SU-DHL-6 (cell line): ENCODE measurements around the gene IBA57.
A peak's percentile ranks its signal among the peaks of the same experiment; 100 is the strongest.

ENCODE experiments used
- H2AFZ ChIP-seq: fragments of 200-600 bp; sonication (generic); 2 replicates; pipeline ENCODE4 v1.6.1; 2014; ENCODE audit warnings: low read depth, mild to moderate bottlenecking, moderate library complexity, mixed read lengths, antibody characterized with exemption, low read length; ENCODE audit not compliant: severe bottlenecking
- H3F3A ChIP-seq: fragments of 200-600 bp; shearing (Covaris generic); 2 replicates; pipeline ENCODE4 v1.6.0; 2016; ENCODE audit warnings: antibody characterized with exemption, mild to moderate bottlenecking; ENCODE audit not compliant: insufficient read depth
- H3K27ac ChIP-seq: fragments of 200-600 bp; sonication (generic); 2 replicates; pipeline ENCODE4 v1.5.1; 2016; ENCODE audit warnings: low read depth, mild to moderate bottlenecking, low read length, moderate library complexity, mixed read lengths
- H3K27me3 ChIP-seq: fragments of 200-600 bp; sonication (generic), shearing (Covaris generic); 2 replicates; pipeline ENCODE4 v1.6.0; 2014; ENCODE audit warnings: mild to moderate bottlenecking, low read length
- H3K36me3 ChIP-seq: fragments of 200-600 bp; sonication (generic); 2 replicates; pipeline ENCODE4 v1.6.1; 2014; ENCODE audit warnings: mild to moderate bottlenecking, low read length, mixed read lengths
- H3K4me2 ChIP-seq: fragments of 300-600, 200-600 bp; shearing (Covaris generic), sonication (generic); 2 replicates; pipeline ENCODE4 v1.6.0; 2014; ENCODE audit warnings: low read length, low read depth, mild to moderate bottlenecking; ENCODE audit not compliant: poor library complexity, severe bottlenecking
- H3K4me3 ChIP-seq: fragments of 200-600 bp; sonication (generic); 2 replicates; pipeline ENCODE4 v1.5.1; 2014; ENCODE audit warnings: antibody characterized with exemption, low read length, mild to moderate bottlenecking, mixed read lengths; ENCODE audit not compliant: insufficient read depth, poor library complexity, severe bottlenecking
- H3K79me2 ChIP-seq: fragments of 200-600 bp; sonication (generic); 2 replicates; pipeline ENCODE4 v1.6.1; 2014; ENCODE audit warnings: mild to moderate bottlenecking, low read length, moderate library complexity; ENCODE audit not compliant: insufficient read depth
- H3K9ac ChIP-seq: fragments of 200-600 bp; sonication (generic); 2 replicates; pipeline ENCODE4 v1.7.0; 2014; ENCODE audit warnings: mild to moderate bottlenecking, low read length
- H3K9me2 ChIP-seq: fragments of 200-600 bp; sonication (generic); replicated peaks from 2 replicates; pipeline ENCODE4 v1.6.1; 2014; ENCODE audit warnings: low read length; ENCODE audit not compliant: insufficient read depth
- H3K9me3 ChIP-seq: fragments of 200-600 bp; sonication (generic); 2 replicates; pipeline ENCODE4 v1.6.1; 2014; ENCODE audit warnings: low read length, mixed read lengths; ENCODE audit not compliant: insufficient read depth
- H4K20me1 ChIP-seq: fragments of 200-600 bp; sonication (generic); 2 replicates; pipeline ENCODE4 v1.6.1; 2014; ENCODE audit warnings: low read depth, mild to moderate bottlenecking, antibody characterized with exemption, low read length, moderate library complexity, mixed read lengths
- EZH2phosphoT487 ChIP-seq: fragments of 200-600 bp; sonication (generic), shearing (Covaris generic); conservative IDR thresholded peaks from 2 replicates; pipeline ENCODE4 v1.6.1; 2018; ENCODE audit warnings: mild to moderate bottlenecking, antibody characterized with exemption, low read length, moderate library complexity, mixed read lengths
- TF ChIP-seq, protein P1 (sequence below): fragments of 200-600 bp; sonication (generic); IDR thresholded peaks from one replicate; pipeline ENCODE4 v1.5.1; 2017; ENCODE audit warnings: antibody characterized with exemption, mild to moderate bottlenecking, low read length, moderate library complexity; ENCODE audit not compliant: insufficient read depth, poor library complexity, severe bottlenecking

IBA57 gene

DNA sequence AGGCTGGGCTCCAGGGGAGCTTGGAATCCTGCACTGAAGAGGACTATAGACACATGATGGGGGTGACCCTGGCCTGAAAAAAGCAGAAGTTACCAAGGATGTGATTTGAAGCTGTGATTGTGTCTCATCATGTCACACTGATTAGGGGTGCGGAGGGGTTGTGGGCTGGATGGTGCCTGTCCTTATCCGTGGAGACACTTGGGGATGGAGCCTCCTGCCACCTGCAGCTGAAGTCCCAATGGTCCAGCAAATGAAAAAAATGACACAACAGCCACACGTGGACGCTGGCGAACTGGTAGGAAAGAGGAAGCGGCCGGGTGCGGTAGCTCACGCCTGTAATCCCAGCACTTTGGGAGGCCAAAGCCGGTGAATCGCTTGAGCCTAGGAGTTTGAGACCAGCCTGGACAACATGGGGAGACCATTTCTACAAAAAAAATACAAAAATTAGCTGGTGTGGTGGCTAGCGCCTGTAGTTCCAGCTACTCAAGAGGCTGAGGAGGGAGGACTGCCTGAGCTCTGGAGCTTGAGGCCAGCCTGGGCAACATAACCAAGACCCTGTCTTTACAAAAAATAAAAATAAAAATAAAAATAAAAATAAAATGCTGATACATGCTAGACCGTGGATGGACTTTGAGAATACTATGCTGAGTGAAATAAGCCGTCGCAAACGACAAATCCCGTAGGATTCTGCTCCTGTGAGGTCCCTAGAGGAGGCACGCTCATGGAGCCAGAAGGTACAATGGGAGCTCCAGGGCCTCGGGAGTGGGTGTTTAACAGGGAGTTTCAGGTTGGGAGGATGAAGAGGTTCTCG is 838 bp upstream of the IBA57 start:
- TF ChIP-seq, protein P1, sequence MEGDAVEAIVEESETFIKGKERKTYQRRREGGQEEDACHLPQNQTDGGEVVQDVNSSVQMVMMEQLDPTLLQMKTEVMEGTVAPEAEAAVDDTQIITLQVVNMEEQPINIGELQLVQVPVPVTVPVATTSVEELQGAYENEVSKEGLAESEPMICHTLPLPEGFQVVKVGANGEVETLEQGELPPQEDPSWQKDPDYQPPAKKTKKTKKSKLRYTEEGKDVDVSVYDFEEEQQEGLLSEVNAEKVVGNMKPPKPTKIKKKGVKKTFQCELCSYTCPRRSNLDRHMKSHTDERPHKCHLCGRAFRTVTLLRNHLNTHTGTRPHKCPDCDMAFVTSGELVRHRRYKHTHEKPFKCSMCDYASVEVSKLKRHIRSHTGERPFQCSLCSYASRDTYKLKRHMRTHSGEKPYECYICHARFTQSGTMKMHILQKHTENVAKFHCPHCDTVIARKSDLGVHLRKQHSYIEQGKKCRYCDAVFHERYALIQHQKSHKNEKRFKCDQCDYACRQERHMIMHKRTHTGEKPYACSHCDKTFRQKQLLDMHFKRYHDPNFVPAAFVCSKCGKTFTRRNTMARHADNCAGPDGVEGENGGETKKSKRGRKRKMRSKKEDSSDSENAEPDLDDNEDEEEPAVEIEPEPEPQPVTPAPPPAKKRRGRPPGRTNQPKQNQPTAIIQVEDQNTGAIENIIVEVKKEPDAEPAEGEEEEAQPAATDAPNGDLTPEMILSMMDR: no peak
- no peak for TF ChIP-seq EZH2phosphoT487
- H3K9me3 ChIP-seq: no peaks in the 10 kb centered on the region
- peak overlapping the region; percentile 64 for H3K4me3 ChIP-seq
- H2AFZ ChIP-seq: peak overlapping the region; percentile 39
- H3K27ac ChIP-seq: peak overlapping the region; percentile 50
- H3K9ac ChIP-seq: peak overlapping the region; percentile 62
- H3K9me2 ChIP-seq: no peaks in the 10 kb centered on the region
- no peaks in the 10 kb centered on the region for H3K36me3 ChIP-seq
- H3K4me2 ChIP-seq: peak overlapping the region; percentile 97
- no peaks in the 10 kb centered on the region for H3K27me3 ChIP-seq
- H4K20me1 ChIP-seq: no peaks in the 10 kb centered on the region
- no peaks in the 10 kb centered on the region for H3F3A ChIP-seq
- H3K79me2 ChIP-seq: no peaks in the 10 kb centered on the region

DNA sequence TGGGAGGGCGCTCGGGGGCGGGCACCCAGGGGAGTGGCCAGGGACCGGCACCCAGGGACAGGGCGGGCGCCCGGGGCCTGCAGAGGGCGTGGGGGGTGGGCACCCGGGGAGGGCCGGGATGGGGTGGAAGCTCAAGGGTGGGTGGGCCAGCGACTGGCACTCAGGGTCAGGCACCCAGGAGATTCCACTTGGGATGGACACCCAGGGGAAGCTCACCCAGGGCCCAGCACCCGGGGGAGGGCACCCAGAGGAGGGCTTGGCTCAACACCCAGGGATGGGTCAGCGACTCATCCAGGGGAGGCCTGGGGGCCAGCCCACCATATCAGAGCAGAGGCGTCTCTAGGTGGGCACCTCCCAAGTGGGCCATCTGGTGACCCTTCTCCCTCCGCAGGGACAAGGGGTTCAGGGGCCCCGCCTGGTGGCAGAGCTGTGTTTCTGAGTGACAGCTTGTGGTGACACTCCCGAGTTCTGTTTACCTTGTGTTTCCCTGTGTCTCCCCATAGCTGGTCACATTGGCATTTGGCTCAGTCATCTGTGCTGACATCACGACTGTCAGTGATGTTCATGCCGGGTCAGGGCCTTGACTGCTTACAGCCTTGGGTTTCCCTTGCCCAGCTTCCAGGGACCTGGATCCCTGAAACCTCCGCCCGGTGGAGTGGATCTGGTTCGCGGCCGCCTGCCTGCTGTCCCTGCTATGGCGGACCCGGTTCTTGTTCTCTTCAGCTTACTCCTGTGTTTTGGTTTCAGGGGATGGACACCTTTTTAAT is 749 bp downstream of the IBA57 start:
- Histone ChIP-seq H3K36me3 (no peaks in the 10 kb centered on the region), H3K4me3 (peak overlapping the region; percentile 61), H2AFZ (no peak overlapping the region), H3K9me3 (no peaks in the 10 kb centered on the region), H3K27ac (no peak overlapping the region), H3K9me2 (no peaks in the 10 kb centered on the region), H3K9ac (peak overlapping the region; percentile 77), H3K79me2 (no peaks in the 10 kb centered on the region), H3K27me3 (no peaks in the 10 kb centered on the region), H3K4me2 (peak overlapping the region; percentile 70), H4K20me1 (no peaks in the 10 kb centered on the region), H3F3A (no peaks in the 10 kb centered on the region)
- no peak for TF ChIP-seq EZH2phosphoT487
- TF ChIP-seq, protein P1: peak; percentile 16

DNA sequence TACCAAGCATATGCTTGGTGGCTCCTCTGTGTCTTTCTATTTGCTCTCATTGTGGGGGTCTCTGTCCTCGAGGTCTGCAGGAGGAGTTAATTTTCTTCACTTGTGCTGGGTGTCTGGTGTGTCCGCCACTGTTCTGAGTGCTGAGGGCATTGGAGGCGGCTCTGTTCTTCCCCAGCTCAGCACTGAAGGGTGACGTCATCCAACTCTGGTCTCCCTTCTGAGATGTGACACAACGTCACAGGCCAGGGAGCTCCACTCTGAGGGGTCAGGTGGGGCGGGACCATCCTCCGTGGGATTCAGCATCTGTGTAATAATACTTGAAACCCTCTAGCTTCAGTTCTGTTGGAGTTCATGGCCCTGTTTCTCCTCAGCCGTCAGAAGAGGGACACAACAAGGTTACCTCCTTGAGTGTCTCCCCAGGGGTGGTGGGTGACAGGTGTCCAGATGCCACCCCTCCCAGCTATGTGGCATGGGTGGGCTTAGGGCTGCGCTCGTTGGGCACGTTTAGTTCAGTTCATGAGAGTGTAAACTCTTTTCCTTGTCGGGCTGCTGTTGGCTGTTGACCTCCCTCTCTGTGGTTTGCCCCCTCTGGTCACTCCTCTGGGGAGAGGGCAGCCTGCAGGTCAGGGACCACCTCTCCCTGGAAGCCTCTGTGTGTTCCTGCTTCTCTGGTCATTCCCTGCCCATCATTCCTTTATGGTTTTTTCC is 3.1 kb downstream of the IBA57 start:
- Histone ChIP-seq H3K9me3 (no peaks in the 10 kb centered on the region), H3K4me2 (no peak overlapping the region), H4K20me1 (no peaks in the 10 kb centered on the region), H3K27me3 (no peaks in the 10 kb centered on the region), H3K79me2 (no peaks in the 10 kb centered on the region), H3K27ac (no peak overlapping the region), H3K4me3 (no peak overlapping the region), H3K9ac (no peak overlapping the region), H3F3A (no peaks in the 10 kb centered on the region), H3K36me3 (no peaks in the 10 kb centered on the region), H2AFZ (no peak overlapping the region), H3K9me2 (no peaks in the 10 kb centered on the region)
- TF ChIP-seq, protein P1: no peak
- TF ChIP-seq EZH2phosphoT487: no peak
